ENCODE data around the gene PPP1R9A.

- TF ChIP-seq POLR2A (IDR thresholded peaks at IDR 0.05) (no peak), CTCF (IDR thresholded peaks at IDR 0.05) (no peak)
Observed at GRCh38 chr7:95324431-95324830, 417.0 kb downstream of the PPP1R9A start, which contains the start of gene PON1.
